HEK293T (cell line): ENCODE results near the gene TAOK3.

Source experiments
- ARNT ChIP-seq: fragments of 450-650 bp; IDR thresholded peaks from 2 replicates; pipeline ENCODE4 v1.6.1; 2017; ENCODE audit warnings: mild to moderate bottlenecking
- BHLHE40 ChIP-seq: fragments of 450-650 bp; IDR thresholded peaks from 2 replicates; pipeline ENCODE4 v1.6.1; 2016; ENCODE audit warnings: mild to moderate bottlenecking, moderate library complexity, borderline replicate concordance
- ELF4 ChIP-seq: fragments of 450-650 bp; IDR thresholded peaks from 2 replicates; pipeline ENCODE4 v1.6.1; 2017; ENCODE audit warnings: antibody characterized with exemption
- FOXA1 ChIP-seq: fragments of 450-650 bp; IDR thresholded peaks from 2 replicates; pipeline ENCODE4 v1.6.1; 2016; ENCODE audit warnings: mild to moderate bottlenecking
- FOXK2 ChIP-seq: fragments of 450-650 bp; IDR thresholded peaks from 2 replicates; pipeline ENCODE4 v1.6.1; 2016; ENCODE audit warnings: mild to moderate bottlenecking
- FOXM1 ChIP-seq: fragments of 450-650 bp; IDR thresholded peaks from 2 replicates; pipeline ENCODE4 v1.6.1; 2017; ENCODE audit warnings: mild to moderate bottlenecking, borderline replicate concordance
- HDGF ChIP-seq: fragments of 450-650 bp; IDR thresholded peaks from 2 replicates; pipeline ENCODE4 v1.6.1; 2017; ENCODE audit warnings: antibody characterized with exemption, borderline replicate concordance
- L3MBTL2 ChIP-seq: fragments of 450-650 bp; conservative IDR thresholded peaks from 2 replicates; pipeline ENCODE4 v1.6.1; 2016; ENCODE audit warnings: mild to moderate bottlenecking
- LEF1 ChIP-seq: fragments of 450-650 bp; IDR thresholded peaks from 2 replicates; pipeline ENCODE4 v1.6.1; 2017; ENCODE audit warnings: mild to moderate bottlenecking, borderline replicate concordance
- NFRKB ChIP-seq: fragments of 450-650 bp; IDR thresholded peaks from 2 replicates; pipeline ENCODE4 v1.6.1; 2016; ENCODE audit warnings: mild to moderate bottlenecking, moderate library complexity
- SP1 ChIP-seq: fragments of 450-650 bp; IDR thresholded peaks from 2 replicates; pipeline ENCODE4 v1.6.1; 2017
- SUZ12 ChIP-seq: fragments of 450-650 bp; IDR thresholded peaks from 2 replicates; pipeline ENCODE4 v1.6.1; 2016; ENCODE audit warnings: mild to moderate bottlenecking
- TARDBP ChIP-seq: fragments of 450-650 bp; IDR thresholded peaks from 2 replicates; pipeline ENCODE4 v1.6.1; 2016
- TF ChIP-seq, protein P1 (sequence below): fragments of 450-650 bp; IDR thresholded peaks from 2 replicates; pipeline ENCODE4 v1.6.1; 2016

DNA sequence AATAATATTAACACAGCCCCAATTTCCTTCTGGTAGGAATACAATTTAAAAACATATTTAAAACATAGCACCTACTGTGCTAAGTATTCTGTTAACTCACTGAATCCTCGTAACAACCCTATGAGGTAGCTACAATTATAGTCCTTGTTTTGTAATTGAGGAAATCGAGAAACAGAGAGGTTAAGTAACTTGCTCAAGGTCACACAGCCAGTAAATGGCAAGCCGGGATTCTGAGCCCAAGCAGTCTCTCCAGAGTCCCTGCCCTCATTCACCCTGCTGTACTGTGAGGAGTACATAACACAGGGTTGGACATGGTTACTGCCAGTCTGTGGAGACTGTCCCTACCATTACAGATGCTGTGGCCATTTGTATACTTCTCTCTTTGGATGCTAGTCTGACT is 48.0 kb upstream of the TAOK3 start:
- TF ChIP-seq HDGF: no peak
- no peak for TF ChIP-seq ARNT
- no peak for TF ChIP-seq SP1
- no peak for TF ChIP-seq FOXM1
- no peak for TF ChIP-seq SUZ12
- TF ChIP-seq FOXK2: no peak
- no peak for TF ChIP-seq L3MBTL2
- TF ChIP-seq FOXA1: no peak
- TF ChIP-seq LEF1: no peak
- TF ChIP-seq BHLHE40: no peak
- TF ChIP-seq ELF4: no peak
- TF ChIP-seq, protein P1, sequence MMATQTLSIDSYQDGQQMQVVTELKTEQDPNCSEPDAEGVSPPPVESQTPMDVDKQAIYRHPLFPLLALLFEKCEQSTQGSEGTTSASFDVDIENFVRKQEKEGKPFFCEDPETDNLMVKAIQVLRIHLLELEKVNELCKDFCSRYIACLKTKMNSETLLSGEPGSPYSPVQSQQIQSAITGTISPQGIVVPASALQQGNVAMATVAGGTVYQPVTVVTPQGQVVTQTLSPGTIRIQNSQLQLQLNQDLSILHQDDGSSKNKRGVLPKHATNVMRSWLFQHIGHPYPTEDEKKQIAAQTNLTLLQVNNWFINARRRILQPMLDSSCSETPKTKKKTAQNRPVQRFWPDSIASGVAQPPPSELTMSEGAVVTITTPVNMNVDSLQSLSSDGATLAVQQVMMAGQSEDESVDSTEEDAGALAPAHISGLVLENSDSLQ: no peak
- no peak for TF ChIP-seq NFRKB
- TF ChIP-seq TARDBP: no peak
